GM23338 (cell line): ENCODE measurements around the gene SMIM10.

Experiments
- EZH2 ChIP-seq: fragments of 200-600 bp; sonication (generic); IDR thresholded peaks from one replicate; pipeline ENCODE4 v1.8.0; 2017; ENCODE audit warnings: antibody characterized with exemption, mild to moderate bottlenecking, low read depth; ENCODE audit not compliant: unreplicated experiment
- EZH2phosphoT487 ChIP-seq: fragments of 200-600 bp; sonication (generic); IDR thresholded peaks from one replicate; pipeline ENCODE4 v1.8.1; 2018; ENCODE audit warnings: antibody characterized with exemption; ENCODE audit not compliant: unreplicated experiment
- POLR2AphosphoS5 ChIP-seq: IDR thresholded peaks from 2 replicates; pipeline ENCODE4 v1.6.1; 2016; ENCODE audit warnings: antibody characterized with exemption, low read depth
- ZNF114 ChIP-seq: fragments of 250-450 bp; sonication (Bioruptor Pico); IDR thresholded peaks from 2 replicates; pipeline ENCODE4 v1.5.0; 2020; ENCODE audit warnings: mild to moderate bottlenecking, moderate library complexity
- ZNF462 ChIP-seq: fragments of 250-450 bp; sonication (Bioruptor Pico); IDR thresholded peaks from 2 replicates; pipeline ENCODE4 v1.5.0; 2020; ENCODE audit warnings: mild to moderate bottlenecking, moderate library complexity
- TF ChIP-seq, protein P1 (sequence below): IDR thresholded peaks from one replicate; pipeline ENCODE4 v1.6.1; 2018; ENCODE audit warnings: antibody characterized with exemption; ENCODE audit not compliant: unreplicated experiment
- TF ChIP-seq, protein P2 (sequence below), 2 experiments: fragments of 200-600 bp in 1 of 2; sonication (generic) in 1 of 2; conservative IDR thresholded peaks; 2 replicates each; pipeline versions ENCODE4 v1.5.1 to v1.6.1; 2016 to 2017; ENCODE audit warnings: antibody characterized with exemption in 2 of 2, low read depth in 2 of 2, mild to moderate bottlenecking in 2 of 2, moderate library complexity in 1 of 2

GRCh38 chrX:134981910-134982309 is 8.9 kb upstream of the SMIM10 start:
- TF ChIP-seq, protein P1, sequence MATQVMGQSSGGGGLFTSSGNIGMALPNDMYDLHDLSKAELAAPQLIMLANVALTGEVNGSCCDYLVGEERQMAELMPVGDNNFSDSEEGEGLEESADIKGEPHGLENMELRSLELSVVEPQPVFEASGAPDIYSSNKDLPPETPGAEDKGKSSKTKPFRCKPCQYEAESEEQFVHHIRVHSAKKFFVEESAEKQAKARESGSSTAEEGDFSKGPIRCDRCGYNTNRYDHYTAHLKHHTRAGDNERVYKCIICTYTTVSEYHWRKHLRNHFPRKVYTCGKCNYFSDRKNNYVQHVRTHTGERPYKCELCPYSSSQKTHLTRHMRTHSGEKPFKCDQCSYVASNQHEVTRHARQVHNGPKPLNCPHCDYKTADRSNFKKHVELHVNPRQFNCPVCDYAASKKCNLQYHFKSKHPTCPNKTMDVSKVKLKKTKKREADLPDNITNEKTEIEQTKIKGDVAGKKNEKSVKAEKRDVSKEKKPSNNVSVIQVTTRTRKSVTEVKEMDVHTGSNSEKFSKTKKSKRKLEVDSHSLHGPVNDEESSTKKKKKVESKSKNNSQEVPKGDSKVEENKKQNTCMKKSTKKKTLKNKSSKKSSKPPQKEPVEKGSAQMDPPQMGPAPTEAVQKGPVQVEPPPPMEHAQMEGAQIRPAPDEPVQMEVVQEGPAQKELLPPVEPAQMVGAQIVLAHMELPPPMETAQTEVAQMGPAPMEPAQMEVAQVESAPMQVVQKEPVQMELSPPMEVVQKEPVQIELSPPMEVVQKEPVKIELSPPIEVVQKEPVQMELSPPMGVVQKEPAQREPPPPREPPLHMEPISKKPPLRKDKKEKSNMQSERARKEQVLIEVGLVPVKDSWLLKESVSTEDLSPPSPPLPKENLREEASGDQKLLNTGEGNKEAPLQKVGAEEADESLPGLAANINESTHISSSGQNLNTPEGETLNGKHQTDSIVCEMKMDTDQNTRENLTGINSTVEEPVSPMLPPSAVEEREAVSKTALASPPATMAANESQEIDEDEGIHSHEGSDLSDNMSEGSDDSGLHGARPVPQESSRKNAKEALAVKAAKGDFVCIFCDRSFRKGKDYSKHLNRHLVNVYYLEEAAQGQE = no peak
- no peak for TF ChIP-seq EZH2
- no peak for TF ChIP-seq EZH2phosphoT487
- TF ChIP-seq, protein P2, sequence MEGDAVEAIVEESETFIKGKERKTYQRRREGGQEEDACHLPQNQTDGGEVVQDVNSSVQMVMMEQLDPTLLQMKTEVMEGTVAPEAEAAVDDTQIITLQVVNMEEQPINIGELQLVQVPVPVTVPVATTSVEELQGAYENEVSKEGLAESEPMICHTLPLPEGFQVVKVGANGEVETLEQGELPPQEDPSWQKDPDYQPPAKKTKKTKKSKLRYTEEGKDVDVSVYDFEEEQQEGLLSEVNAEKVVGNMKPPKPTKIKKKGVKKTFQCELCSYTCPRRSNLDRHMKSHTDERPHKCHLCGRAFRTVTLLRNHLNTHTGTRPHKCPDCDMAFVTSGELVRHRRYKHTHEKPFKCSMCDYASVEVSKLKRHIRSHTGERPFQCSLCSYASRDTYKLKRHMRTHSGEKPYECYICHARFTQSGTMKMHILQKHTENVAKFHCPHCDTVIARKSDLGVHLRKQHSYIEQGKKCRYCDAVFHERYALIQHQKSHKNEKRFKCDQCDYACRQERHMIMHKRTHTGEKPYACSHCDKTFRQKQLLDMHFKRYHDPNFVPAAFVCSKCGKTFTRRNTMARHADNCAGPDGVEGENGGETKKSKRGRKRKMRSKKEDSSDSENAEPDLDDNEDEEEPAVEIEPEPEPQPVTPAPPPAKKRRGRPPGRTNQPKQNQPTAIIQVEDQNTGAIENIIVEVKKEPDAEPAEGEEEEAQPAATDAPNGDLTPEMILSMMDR (conservative IDR thresholded peaks at IDR 0.05; ENCODE audit: low read depth in 2 of 2) = no peak
- TF ChIP-seq ZNF114 = no peak
- TF ChIP-seq ZNF462 (CRISPR knock-in tag) = no peak
- no peak for TF ChIP-seq POLR2AphosphoS5
